ENCODE results near the gene ANKRD28.
A peak's percentile ranks its signal among the peaks of the same experiment; 100 is the strongest.
"Not testable (repeated sequence)": the region's sequence is repeated elsewhere in the genome, so short reads cannot be mapped to it uniquely, and the experiment has no call there.

The ANKRD28 gene

GRCh38 chr3:15797642-15798303, at the start of gene ANKRD28:
Gene ANKRD28, minus strand, starts transcription at chr3:15797979. Its CDS starts 1,458 bp downstream, at chr3:15796521.
- peak; percentile 83 for DNase-seq

- DNase-seq: no peak
These were observed 49.5 kb upstream of the ANKRD28 start for GRCh38 chr3:15847239-15847638.

- no peak for DNase-seq
These were observed 48.8 kb upstream of the ANKRD28 start for GRCh38 chr3:15846606-15847005.

- DNase-seq: no peak
These were observed 47.7 kb upstream of the ANKRD28 start for GRCh38 chr3:15845475-15845874.

DNA sequence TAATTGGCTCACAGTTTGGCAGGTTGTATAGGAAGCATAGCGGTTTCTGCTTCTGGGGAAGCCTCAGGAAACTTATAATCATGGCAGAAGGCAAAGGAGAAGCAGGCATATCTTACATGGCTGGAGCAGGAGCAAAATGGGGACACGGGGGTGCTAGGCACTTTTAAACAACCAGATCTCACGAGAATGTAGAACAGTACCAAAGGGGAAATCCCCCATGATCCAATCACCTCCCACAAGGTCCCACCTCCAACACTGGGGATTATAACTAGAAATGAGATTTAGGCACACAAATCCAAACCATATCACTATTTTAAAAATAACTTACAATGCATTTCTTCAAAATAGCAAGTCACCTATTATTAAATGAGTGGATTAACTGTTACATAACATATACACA, 47.1 kb upstream of the ANKRD28 start:
- no peak for DNase-seq

DNA sequence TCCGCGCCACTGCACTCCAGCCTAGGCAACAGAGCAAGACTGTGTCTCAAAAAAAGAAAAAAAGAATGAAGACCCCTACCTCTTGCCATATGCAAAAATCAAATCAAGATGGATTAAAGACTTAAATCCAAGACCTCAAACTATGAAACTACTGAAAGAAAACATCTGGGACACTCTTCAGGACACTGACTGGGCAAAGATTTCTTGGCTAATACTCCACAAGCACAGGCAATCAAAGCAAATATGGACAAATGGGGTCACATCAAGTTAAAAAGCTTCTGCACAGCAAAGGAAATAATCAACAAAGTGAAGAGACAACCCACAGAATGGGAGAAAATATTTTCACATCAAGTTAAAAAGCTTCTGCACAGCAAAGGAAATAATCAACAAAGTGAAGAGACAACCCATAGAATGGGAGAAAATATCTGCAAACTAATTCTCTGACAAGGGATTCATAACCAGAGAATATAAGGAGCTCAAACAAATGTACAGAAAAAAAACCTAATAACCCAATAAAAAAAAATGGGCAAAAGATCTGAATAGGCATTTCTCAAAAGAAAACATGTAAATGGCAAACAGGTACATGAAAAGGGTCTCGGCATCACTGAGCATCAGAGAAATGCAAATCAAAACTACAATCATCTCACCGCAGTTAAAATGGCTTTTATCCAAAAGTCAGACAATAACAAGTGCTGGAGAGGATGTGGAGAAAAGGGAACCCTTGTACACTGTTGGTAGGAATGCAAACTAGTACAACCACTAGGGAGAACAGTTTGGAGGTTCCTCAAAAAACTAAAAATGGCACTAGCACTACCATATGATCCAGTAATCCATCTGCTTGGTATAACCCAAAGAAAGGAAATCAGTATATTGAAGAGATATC, 43.6 kb upstream of the ANKRD28 start:
- DNase-seq: not testable (repeated sequence)

- no peak for DNase-seq
These were observed 41.8 kb upstream of the ANKRD28 start for GRCh38 chr3:15839568-15839967.

GRCh38 chr3:15831927-15832326, 34.1 kb upstream of the ANKRD28 start:
- no peak for DNase-seq

GRCh38 chr3:15825016-15825415, 27.2 kb upstream of the ANKRD28 start:
- no peak for DNase-seq

DNA sequence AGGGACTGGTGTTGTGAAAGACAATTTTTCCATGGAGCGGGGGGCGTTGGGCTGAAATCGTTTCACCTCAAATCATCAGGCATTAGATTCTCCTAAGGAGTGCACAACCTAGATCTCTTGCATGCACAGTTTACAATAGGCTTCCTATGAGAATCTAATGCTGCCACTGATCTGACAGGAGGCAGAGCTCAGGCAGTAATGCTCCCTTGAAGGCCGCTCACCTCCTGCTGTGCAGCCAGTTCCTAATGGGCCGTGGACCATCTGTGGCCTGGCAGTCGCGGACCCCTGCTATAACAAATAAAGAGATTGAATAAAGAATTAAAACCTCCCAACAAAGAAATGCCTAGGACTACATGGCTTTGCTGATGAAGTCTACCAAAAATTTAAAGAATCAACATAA, 25.3 kb upstream of the ANKRD28 start:
- DNase-seq: peak; percentile 48

DNA sequence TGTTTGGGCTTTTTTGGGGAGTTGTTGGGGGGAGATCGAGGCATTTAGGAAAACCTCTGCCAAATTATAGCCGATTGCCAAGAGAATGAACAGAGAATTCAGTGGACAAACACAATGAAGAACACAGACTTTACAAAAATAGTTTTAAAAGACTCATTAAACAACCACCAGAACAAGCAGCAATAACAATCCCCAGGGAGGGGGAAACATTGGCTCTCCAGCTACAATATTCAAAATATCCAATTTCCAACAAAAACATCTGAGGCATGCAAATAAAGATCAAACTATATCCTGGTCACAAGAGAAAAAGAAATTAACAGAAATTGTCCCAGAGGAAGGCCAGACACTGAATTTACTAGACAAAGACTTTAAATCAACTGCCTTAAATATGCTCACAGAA, 24.5 kb upstream of the ANKRD28 start:
- no peak for DNase-seq

GRCh38 chr3:15820911-15821310, 23.1 kb upstream of the ANKRD28 start:
- DNase-seq: no peak

GRCh38 chr3:15819576-15819975, 21.8 kb upstream of the ANKRD28 start:
- no peak for DNase-seq

GRCh38 chr3:15819043-15819442, 21.3 kb upstream of the ANKRD28 start:
- DNase-seq: no peak

GRCh38 chr3:15815696-15816095, 17.9 kb upstream of the ANKRD28 start:
- DNase-seq: peak; percentile 70

DNA sequence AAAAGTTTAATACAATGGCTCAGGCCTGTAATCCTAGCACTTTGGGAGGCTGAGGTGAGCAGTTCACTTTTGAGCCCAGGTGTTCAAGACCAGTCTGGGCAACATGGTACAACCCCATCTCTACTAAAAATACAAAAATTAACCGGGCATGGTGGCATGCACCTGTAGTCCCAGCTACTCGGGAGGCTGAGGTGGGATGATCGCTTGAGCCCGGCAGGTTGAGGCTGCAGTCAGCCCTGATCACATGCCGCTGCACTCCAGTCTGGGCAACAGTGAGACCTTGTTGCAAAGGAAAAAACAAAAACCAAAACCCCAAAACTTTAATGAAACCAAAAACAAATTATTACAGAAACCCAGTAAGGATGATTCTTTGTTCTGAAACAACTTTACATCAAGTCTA, 15.3 kb upstream of the ANKRD28 start:
- not testable (repeated sequence) for DNase-seq

- DNase-seq: no peak
These were observed 14.4 kb upstream of the ANKRD28 start for GRCh38 chr3:15812183-15812582.

DNA sequence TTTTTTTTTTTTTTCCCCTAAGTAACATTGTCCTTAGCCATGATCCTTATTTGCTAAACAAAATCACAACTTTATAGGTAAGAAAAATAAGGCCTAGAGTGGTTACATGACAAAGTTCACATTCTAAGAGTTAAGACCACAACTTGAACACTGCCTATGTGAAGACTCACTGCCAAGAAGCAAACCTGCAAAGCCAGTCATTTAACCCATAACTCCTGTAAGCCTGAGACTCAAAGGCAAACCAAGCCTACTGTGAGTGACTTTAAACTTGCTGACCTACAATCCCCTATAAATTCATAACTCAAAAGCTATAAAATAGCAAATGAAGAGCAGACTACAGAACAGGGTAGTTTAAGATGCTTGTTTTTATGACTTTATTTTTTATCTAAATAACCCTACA, 12.9 kb upstream of the ANKRD28 start:
- no peak for DNase-seq

- DNase-seq: no peak
These were observed 11.5 kb upstream of the ANKRD28 start for GRCh38 chr3:15809313-15809712.

GRCh38 chr3:15808679-15809310, 11.0 kb upstream of the ANKRD28 start:
- no peak for DNase-seq

- no peak for DNase-seq
These were observed 8.0 kb upstream of the ANKRD28 start for GRCh38 chr3:15805756-15806266.

GRCh38 chr3:15804553-15805095, 6.8 kb upstream of the ANKRD28 start:
- DNase-seq: no peak

- DNase-seq: no peak
These were observed 6.1 kb upstream of the ANKRD28 start for GRCh38 chr3:15803921-15804320.
